Activated naive CD4-positive, alpha-beta T cell treated with anti-CD3 and anti-CD28 coated beads, Interleukin-2, amount 50 U/mL, for 24 hours (primary cell): ENCODE measurements around the gene SHISA5.
A peak's percentile ranks its signal among the peaks of the same experiment; 100 is the strongest.

ENCODE experiments used
- H3K27ac Mint-ChIP-seq: one replicate; pipeline ENCODE4 v1.8.0; 2021; ENCODE audit warnings: mild to moderate bottlenecking, mixed read lengths
- H3K27me3 Mint-ChIP-seq: one replicate; pipeline ENCODE4 v1.8.0; 2021; ENCODE audit warnings: mixed read lengths
- H3K36me3 Mint-ChIP-seq: one replicate; pipeline ENCODE4 v1.8.0; 2021; ENCODE audit warnings: mixed read lengths
- H3K4me1 Mint-ChIP-seq: one replicate; pipeline ENCODE4 v1.8.0; 2021; ENCODE audit warnings: mixed read lengths
- H3K4me3 Mint-ChIP-seq: one replicate; pipeline ENCODE4 v1.8.0; 2021; ENCODE audit warnings: mild to moderate bottlenecking, mixed read lengths
- H3K9me3 Mint-ChIP-seq: one replicate; pipeline ENCODE4 v1.8.0; 2021; ENCODE audit warnings: mixed read lengths

Gene SHISA5

GRCh38 chr3:48460517-48460902 is 43.5 kb downstream of the SHISA5 start:
- Mint-ChIP-seq H3K27me3 (no peaks in the 10 kb centered on the region), H3K4me1 (peaks cover 15% of the 10 kb centered on the region), H3K36me3 (peaks cover 3% of the 10 kb centered on the region), H3K27ac (peak overlapping the region; percentile 55), H3K9me3 (no peaks in the 10 kb centered on the region), H3K4me3 (no peak overlapping the region)

- no peaks in the 10 kb centered on the region for H3K9me3 Mint-ChIP-seq
- H3K36me3 Mint-ChIP-seq, result peaks cover 5% of the 10 kb centered on the region
- no peak overlapping the region for H3K4me3 Mint-ChIP-seq
- no peaks in the 10 kb centered on the region for H3K27me3 Mint-ChIP-seq
- H3K4me1 Mint-ChIP-seq, result peaks cover 10% of the 10 kb centered on the region
- no peak overlapping the region for H3K27ac Mint-ChIP-seq
These were observed 44.0 kb downstream of the SHISA5 start for GRCh38 chr3:48459773-48460516.

DNA sequence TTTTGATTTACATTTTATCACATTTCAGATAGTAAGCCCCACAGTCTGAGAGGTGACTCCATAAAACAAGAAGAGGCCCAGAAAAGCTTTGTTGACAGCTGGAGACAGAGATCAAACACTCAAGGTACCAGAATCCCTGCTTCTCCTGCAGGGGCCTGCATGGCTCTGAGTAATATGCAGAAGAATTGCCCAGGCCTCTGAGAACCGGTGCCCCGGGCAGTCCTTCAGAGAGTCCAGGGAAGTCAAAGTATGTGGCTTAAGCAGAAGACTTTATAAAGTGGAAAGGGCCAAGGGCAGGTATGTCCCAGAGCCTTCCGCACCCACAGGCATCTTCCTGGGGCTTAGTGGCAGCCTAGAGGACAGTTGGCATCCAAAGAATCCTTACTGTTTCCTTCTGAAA is 44.6 kb downstream of the SHISA5 start:
- no peaks in the 10 kb centered on the region for H3K27me3 Mint-ChIP-seq
- H3K9me3 Mint-ChIP-seq, result no peaks in the 10 kb centered on the region
- H3K4me3 Mint-ChIP-seq, result no peak overlapping the region
- peaks cover 6% of the 10 kb centered on the region for H3K36me3 Mint-ChIP-seq
- H3K27ac Mint-ChIP-seq, result no peak overlapping the region
- peaks cover 10% of the 10 kb centered on the region for H3K4me1 Mint-ChIP-seq

DNA sequence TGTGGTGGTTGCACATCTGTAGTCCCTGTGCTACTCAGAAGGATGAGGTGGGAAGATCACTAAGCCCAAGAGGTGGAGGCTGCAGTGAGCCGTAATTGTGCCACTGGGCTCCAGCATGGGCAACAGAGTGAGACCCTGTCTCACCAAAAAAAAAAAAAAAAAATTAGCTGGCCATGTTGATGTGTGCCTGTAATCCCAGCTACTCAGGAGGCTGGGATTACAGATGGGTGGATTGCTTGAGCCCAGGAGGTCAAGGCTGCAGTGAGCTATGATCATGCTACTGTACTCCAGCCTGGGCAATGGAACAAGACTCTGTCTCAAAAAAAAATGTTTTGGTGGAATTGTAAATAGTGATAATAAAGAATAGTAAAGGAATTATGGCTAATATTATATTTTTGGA is 47.5 kb downstream of the SHISA5 start:
- H3K27me3 Mint-ChIP-seq, result no peaks in the 10 kb centered on the region
- peaks cover 12% of the 10 kb centered on the region for H3K36me3 Mint-ChIP-seq
- peaks cover 10% of the 10 kb centered on the region for H3K4me1 Mint-ChIP-seq
- H3K9me3 Mint-ChIP-seq, result no peaks in the 10 kb centered on the region
- H3K27ac Mint-ChIP-seq, result no peak overlapping the region
- no peak overlapping the region for H3K4me3 Mint-ChIP-seq

GRCh38 chr3:48451270-48451669 is 52.7 kb downstream of the SHISA5 start:
- peaks cover 21% of the 10 kb centered on the region for H3K4me1 Mint-ChIP-seq
- no peak overlapping the region for H3K4me3 Mint-ChIP-seq
- no peaks in the 10 kb centered on the region for H3K27me3 Mint-ChIP-seq
- H3K27ac Mint-ChIP-seq, result no peak overlapping the region
- H3K9me3 Mint-ChIP-seq, result no peaks in the 10 kb centered on the region
- H3K36me3 Mint-ChIP-seq, result peaks cover 13% of the 10 kb centered on the region

DNA sequence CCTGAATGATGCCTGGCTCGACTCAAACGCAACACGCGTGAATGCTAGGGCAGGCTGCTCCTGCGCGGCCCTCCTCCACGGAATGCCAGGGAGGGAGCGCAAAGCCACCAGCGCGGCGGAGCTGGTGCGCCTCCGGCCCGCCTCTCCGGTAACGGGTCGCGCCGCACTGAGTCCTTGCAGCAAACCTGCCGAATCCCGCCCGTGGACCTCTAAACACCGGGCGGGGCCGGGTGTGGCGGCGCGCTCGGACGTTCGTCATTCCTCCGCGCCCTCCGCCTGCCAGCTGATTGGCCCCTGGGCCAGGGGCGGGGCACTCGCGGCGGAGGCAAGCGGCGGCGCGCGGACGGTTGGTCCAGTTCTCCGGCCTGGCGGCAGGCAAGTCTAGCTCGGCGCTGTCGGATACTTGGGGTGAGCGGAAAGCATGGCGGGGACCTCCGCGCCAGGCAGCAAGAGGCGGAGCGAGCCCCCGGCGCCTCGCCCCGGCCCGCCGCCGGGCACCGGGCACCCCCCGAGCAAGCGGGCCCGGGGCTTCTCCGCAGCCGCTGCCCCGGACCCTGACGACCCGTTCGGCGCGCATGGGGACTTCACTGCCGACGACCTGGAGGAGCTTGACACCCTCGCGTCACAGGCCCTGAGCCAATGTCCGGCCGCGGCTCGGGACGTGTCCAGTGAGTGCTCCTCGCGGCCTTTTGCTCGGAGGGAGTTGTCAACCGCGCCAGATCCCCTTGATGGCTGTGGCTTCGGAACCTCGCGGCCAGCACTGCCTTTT is 57.4 kb downstream of the SHISA5 start, which contains the start of gene ATRIP:
Gene ATRIP, plus strand, starts transcription at position 313 of the 769 bp plus-strand sequence. Its CDS starts 109 bp downstream, at position 422.
- Mint-ChIP-seq H3K4me3 (peak within 1 kb of the TSS; percentile 92), H3K9me3 (no peaks in the 10 kb centered on the region), H3K4me1 (peaks cover 41% of the 10 kb centered on the region), H3K36me3 (peaks cover 7% of the 10 kb centered on the region), H3K27me3 (no peaks in the 10 kb centered on the region), H3K27ac (peak within 1 kb of the TSS; percentile 80)

GRCh38 chr3:48446043-48446424 is 57.9 kb downstream of the SHISA5 start:
- H3K4me3 Mint-ChIP-seq, result peak overlapping the region; percentile 92
- peak overlapping the region; percentile 80 for H3K27ac Mint-ChIP-seq
- H3K9me3 Mint-ChIP-seq, result no peaks in the 10 kb centered on the region
- peaks cover 45% of the 10 kb centered on the region for H3K4me1 Mint-ChIP-seq
- H3K36me3 Mint-ChIP-seq, result peaks cover 8% of the 10 kb centered on the region
- H3K27me3 Mint-ChIP-seq, result no peaks in the 10 kb centered on the region

DNA sequence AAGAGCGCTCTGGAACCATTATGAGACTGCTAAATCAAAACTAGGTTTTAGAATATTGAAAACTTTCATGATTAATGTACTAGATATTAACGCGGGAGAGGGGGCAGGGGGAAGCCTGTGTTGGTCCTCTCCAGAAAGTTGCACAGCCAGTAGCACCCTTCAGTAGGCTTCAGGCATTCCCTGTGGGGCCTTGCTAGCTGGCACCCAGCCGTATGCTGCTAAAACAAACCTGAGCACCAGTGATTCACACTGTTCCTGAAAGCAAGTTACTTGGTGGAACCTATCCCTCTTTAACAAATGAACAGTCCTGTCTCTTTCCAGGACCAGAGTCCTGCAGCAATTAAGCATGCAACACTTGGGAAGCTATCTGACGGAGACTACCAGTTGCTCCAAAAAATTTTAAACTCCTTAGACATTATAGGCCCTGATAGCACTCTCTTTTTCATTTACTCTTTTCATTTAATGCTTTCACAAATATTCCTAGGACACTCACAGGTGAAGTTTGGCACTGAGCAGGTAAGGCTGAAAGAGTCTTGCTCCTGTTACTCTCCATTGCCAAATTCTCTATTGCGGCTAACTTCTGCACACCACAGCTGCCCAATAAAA is 58.6 kb downstream of the SHISA5 start:
- Mint-ChIP-seq H3K27me3 (no peaks in the 10 kb centered on the region), H3K27ac (peak overlapping the region; percentile 30), H3K4me1 (peaks cover 45% of the 10 kb centered on the region), H3K4me3 (peak overlapping the region; percentile 92), H3K36me3 (peaks cover 8% of the 10 kb centered on the region), H3K9me3 (no peaks in the 10 kb centered on the region)

DNA sequence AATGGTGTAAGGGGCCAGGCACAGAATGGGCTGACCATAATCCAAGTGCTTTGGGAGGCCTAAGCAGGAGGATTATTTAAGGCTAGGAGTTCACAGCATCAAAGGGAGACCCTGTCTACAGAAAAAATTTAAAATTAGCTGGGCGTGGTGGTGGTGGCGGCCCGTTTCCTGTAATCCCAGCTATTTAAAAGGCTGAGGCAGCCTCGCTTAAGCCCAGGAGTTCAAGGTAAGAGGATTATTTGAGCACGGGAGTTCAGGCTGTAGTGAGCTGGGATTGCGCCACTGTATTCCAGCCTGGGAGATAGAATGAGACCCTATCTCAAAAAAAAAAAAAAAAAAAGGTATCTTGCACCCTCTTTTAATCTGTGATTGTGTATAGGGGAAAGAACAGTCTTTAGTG is 62.0 kb downstream of the SHISA5 start:
- H3K27me3 Mint-ChIP-seq, result no peaks in the 10 kb centered on the region
- H3K4me3 Mint-ChIP-seq, result peak overlapping the region; percentile 95
- H3K27ac Mint-ChIP-seq, result peak overlapping the region; percentile 80
- no peaks in the 10 kb centered on the region for H3K9me3 Mint-ChIP-seq
- H3K36me3 Mint-ChIP-seq, result peaks cover 4% of the 10 kb centered on the region
- H3K4me1 Mint-ChIP-seq, result peaks cover 43% of the 10 kb centered on the region

- no peaks in the 10 kb centered on the region for H3K27me3 Mint-ChIP-seq
- peaks cover 34% of the 10 kb centered on the region for H3K4me1 Mint-ChIP-seq
- H3K4me3 Mint-ChIP-seq, result peak overlapping the region; percentile 95
- peaks cover 4% of the 10 kb centered on the region for H3K36me3 Mint-ChIP-seq
- no peaks in the 10 kb centered on the region for H3K9me3 Mint-ChIP-seq
- peak overlapping the region; percentile 81 for H3K27ac Mint-ChIP-seq
These were observed 63.4 kb downstream of the SHISA5 start for GRCh38 chr3:48440590-48440958.

DNA sequence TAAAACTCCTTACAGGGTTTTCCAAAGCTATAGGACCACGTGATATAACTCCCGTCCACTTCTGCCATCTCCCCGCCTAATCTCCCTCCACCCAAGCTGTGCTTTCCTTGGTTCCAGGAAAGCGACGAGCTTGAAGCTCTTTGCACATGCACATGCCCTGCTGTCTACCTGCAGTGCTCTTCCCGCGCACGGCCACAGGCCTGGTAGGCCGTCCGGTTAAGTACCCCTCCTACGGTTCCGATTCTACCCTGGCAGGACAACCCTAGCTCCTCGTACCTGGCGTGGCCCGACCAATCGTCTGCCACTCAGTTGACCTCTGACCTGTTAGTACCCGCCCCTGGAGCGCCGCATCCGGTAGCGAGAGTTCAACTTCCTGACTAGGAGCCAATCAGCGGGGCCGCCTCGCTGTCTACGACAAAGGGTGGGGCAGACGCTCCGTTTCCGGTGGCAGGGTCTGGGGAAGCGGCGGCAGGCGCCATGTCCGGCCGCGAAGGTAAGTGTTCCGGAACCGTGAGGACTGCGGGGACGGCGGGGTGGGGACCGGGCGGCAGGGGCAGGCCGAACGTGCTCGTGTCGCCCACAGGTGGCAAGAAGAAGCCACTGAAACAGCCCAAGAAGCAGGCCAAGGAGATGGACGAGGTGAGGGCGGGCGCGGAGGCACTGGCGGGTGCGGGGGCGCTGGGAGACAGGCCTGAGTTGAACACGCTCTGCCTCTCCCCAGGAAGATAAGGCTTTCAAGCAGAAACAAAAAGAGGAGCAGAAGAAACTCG is 64.0 kb downstream of the SHISA5 start, which contains the start of the genes CCDC51 and TMA7:
Gene CCDC51, minus strand, starts transcription at position 300 of the 770 bp plus-strand sequence. CDS start 4,991 bp downstream, outside the sequence.
Gene TMA7, plus strand, starts transcription at position 438 of the 770 bp plus-strand sequence. Its CDS starts 40 bp downstream, at position 478.
- peak within 1 kb of the TSS; percentile 95 for H3K4me3 Mint-ChIP-seq
- no peaks in the 10 kb centered on the region for H3K9me3 Mint-ChIP-seq
- H3K27me3 Mint-ChIP-seq, result no peaks in the 10 kb centered on the region
- H3K27ac Mint-ChIP-seq, result peak within 1 kb of the TSS; percentile 81
- H3K36me3 Mint-ChIP-seq, result peaks cover 4% of the 10 kb centered on the region
- H3K4me1 Mint-ChIP-seq, result peaks cover 32% of the 10 kb centered on the region

GRCh38 chr3:48437812-48438211 is 66.2 kb downstream of the SHISA5 start:
- Mint-ChIP-seq H3K4me3 (no peak overlapping the region), H3K27ac (peak overlapping the region; percentile 66), H3K27me3 (no peaks in the 10 kb centered on the region), H3K36me3 (peaks cover 4% of the 10 kb centered on the region), H3K9me3 (no peaks in the 10 kb centered on the region), H3K4me1 (peaks cover 41% of the 10 kb centered on the region)

GRCh38 chr3:48436855-48437254 is 67.1 kb downstream of the SHISA5 start:
- Mint-ChIP-seq H3K27ac (no peak overlapping the region), H3K4me1 (peaks cover 32% of the 10 kb centered on the region), H3K27me3 (no peaks in the 10 kb centered on the region), H3K9me3 (no peaks in the 10 kb centered on the region), H3K36me3 (peaks cover 4% of the 10 kb centered on the region), H3K4me3 (no peak overlapping the region)

- Mint-ChIP-seq H3K4me3 (no peak overlapping the region), H3K4me1 (peaks cover 28% of the 10 kb centered on the region), H3K27ac (no peak overlapping the region), H3K36me3 (peaks cover 1% of the 10 kb centered on the region), H3K9me3 (no peaks in the 10 kb centered on the region), H3K27me3 (no peaks in the 10 kb centered on the region)
These were observed 67.5 kb downstream of the SHISA5 start for GRCh38 chr3:48436477-48436787.

DNA sequence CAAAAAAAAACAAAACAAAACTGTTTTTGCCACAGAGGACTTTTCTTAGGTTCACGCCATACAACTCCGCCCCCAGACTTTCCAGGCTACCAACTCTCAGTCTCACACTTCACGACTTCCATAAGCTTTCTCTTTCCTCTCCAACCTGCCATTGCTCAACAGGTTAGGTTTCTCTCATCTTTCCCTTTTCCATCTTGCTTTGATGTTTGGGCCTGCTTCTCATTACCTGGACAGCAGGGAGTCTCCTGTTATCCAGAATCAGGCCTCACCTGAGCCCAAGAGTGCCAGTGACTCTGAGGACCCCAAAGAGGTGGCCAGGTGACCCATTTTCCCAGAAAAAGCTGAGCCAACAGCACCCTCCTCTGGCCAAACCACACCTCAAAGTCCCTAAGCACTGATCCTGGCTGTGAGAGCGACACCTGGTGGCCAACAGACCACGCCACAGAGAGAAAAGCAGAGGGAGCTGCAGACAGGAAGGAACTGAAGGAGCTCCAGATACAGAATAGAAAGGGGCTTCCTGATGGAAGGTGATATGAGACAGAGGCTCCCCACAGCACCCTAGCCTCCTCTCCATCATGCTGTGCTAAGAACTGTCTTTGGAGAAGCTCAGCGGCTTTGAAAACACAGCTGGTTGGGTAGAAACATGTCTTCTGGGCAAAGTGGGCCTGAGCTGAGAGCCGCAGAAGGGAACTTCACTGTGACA is 68.0 kb downstream of the SHISA5 start:
- H3K4me1 Mint-ChIP-seq, result peaks cover 28% of the 10 kb centered on the region
- no peak overlapping the region for H3K27ac Mint-ChIP-seq
- H3K36me3 Mint-ChIP-seq, result no peaks in the 10 kb centered on the region
- H3K9me3 Mint-ChIP-seq, result no peaks in the 10 kb centered on the region
- H3K27me3 Mint-ChIP-seq, result no peaks in the 10 kb centered on the region
- H3K4me3 Mint-ChIP-seq, result no peak overlapping the region
